Activated T-cell treated with anti-CD3 and anti-CD28 coated beads for 4 hours (primary cell): ENCODE measurements around the gene ABCC2.

Experiments used
- DNase-seq: peaks from one replicate; pipeline ENCODE4 v3.0.0-alpha.2; 2020

ABCC2 gene

GRCh38 chr10:99775850-99776249 lies 6.6 kb upstream of the ABCC2 start:
- DNase-seq: no peak

GRCh38 chr10:99777918-99778714 lies 4.3 kb upstream of the ABCC2 start:
- DNase-seq: no peak

GRCh38 chr10:99779335-99779734 lies 3.1 kb upstream of the ABCC2 start:
- no peak for DNase-seq

- no peak for DNase-seq
These were observed 558 bp upstream of the ABCC2 start for GRCh38 chr10:99781734-99782429.

GRCh38 chr10:99784016-99784726 lies 1.7 kb downstream of the ABCC2 start:
- DNase-seq: no peak

- DNase-seq: no peak
These were observed 2.4 kb downstream of the ABCC2 start for GRCh38 chr10:99784727-99785441.

GRCh38 chr10:99785646-99786045 lies 3.2 kb downstream of the ABCC2 start:
- DNase-seq: no peak

GRCh38 chr10:99787311-99787710 lies 4.9 kb downstream of the ABCC2 start:
- no peak for DNase-seq

- no peak for DNase-seq
These were observed 5.5 kb downstream of the ABCC2 start for GRCh38 chr10:99787782-99788445.

- DNase-seq: no peak
These were observed 6.3 kb downstream of the ABCC2 start for GRCh38 chr10:99788598-99789256.

- DNase-seq: no peak
These were observed 9.4 kb downstream of the ABCC2 start for GRCh38 chr10:99791831-99792230.

- no peak for DNase-seq
These were observed 11.4 kb downstream of the ABCC2 start for GRCh38 chr10:99793819-99794218.

- DNase-seq: no peak
These were observed 14.5 kb downstream of the ABCC2 start for GRCh38 chr10:99796928-99797327.

GRCh38 chr10:99798031-99798430 lies 15.6 kb downstream of the ABCC2 start:
- DNase-seq: no peak

- DNase-seq: no peak
These were observed 16.5 kb downstream of the ABCC2 start for GRCh38 chr10:99798920-99799319.

GRCh38 chr10:99799613-99800012 lies 17.2 kb downstream of the ABCC2 start:
- no peak for DNase-seq

- no peak for DNase-seq
These were observed 22.0 kb downstream of the ABCC2 start for GRCh38 chr10:99804471-99804870.

- DNase-seq: no peak
These were observed 22.8 kb downstream of the ABCC2 start for GRCh38 chr10:99805190-99805589.

- no peak for DNase-seq
These were observed 23.7 kb downstream of the ABCC2 start for GRCh38 chr10:99806091-99806490.

- no peak for DNase-seq
These were observed 25.3 kb downstream of the ABCC2 start for GRCh38 chr10:99807786-99808185.

GRCh38 chr10:99808270-99808669 lies 25.8 kb downstream of the ABCC2 start:
- DNase-seq: no peak

- no peak for DNase-seq
These were observed 27.0 kb downstream of the ABCC2 start for GRCh38 chr10:99809481-99809880.
